Neural progenitor cell (in vitro differentiated cells): ENCODE data around the gene INPP4B. TPM values are rescaled to one million over a fixed set of nuclear protein-coding genes. Genes with fewer than 3 reads are reported as not detected.

Source experiments
- DNase-seq: peaks from one replicate; pipeline ENCODE4 v3.0.0-alpha.2; 2016; ENCODE audit warnings: low spot score
- H2AFZ ChIP-seq: fragments of 200-600 bp; sonication (generic); replicated peaks from 2 replicates; pipeline ENCODE4 v1.6.1; 2016; ENCODE audit warnings: antibody characterized with exemption
- H3F3A ChIP-seq: fragments of 200-600 bp; sonication (generic); 2 replicates; pipeline ENCODE4 v1.6.1; 2016; ENCODE audit warnings: antibody characterized with exemption, low read depth
- H3K27ac ChIP-seq: fragments of 200-600 bp; sonication (generic); 2 replicates; pipeline ENCODE4 v1.5.1; 2016; ENCODE audit warnings: mild to moderate bottlenecking
- H3K27me3 ChIP-seq: fragments of 200-600 bp; sonication (generic); 2 replicates; pipeline ENCODE4 v1.6.1; 2016; ENCODE audit warnings: mild to moderate bottlenecking, moderate library complexity
- H3K36me3 ChIP-seq: fragments of 200-600 bp; sonication (generic); 2 replicates; pipeline ENCODE4 v1.5.1; 2016
- H3K4me1 ChIP-seq: fragments of 200-600 bp; sonication (generic); 2 replicates; pipeline ENCODE4 v1.6.1; 2016; ENCODE audit warnings: mixed run types
- H3K4me2 ChIP-seq: fragments of 200-600 bp; sonication (generic); 2 replicates; pipeline ENCODE4 v1.6.1; 2016
- H3K4me3 ChIP-seq: fragments of 200-600 bp; sonication (generic); 2 replicates; pipeline ENCODE4 v1.5.1; 2016
- H3K79me2 ChIP-seq: fragments of 200-600 bp; sonication (generic); 2 replicates; pipeline ENCODE4 v1.6.1; 2016; ENCODE audit warnings: low read depth
- H3K9ac ChIP-seq: fragments of 200-600 bp; sonication (generic); 2 replicates; pipeline ENCODE4 v1.6.1; 2016
- H3K9me3 ChIP-seq: fragments of 200-600 bp; sonication (generic); 2 replicates; pipeline ENCODE4 v1.5.1; 2016; ENCODE audit warnings: low read depth
- H4K20me1 ChIP-seq: fragments of 200-600 bp; sonication (generic); 2 replicates; pipeline ENCODE4 v1.6.1; 2016; ENCODE audit warnings: low read depth
- H3K27ac Mint-ChIP-seq: 3 replicates; pipeline ENCODE4 v1.8.0; 2021; ENCODE audit warnings: mixed read lengths
- H3K27me3 Mint-ChIP-seq: 2 replicates; pipeline ENCODE4 v1.8.0; 2022; ENCODE audit warnings: low read depth, mild to moderate bottlenecking, inconsistent platforms, moderate library complexity, mixed read lengths; ENCODE audit not compliant: insufficient read depth
- H3K36me3 Mint-ChIP-seq: 3 replicates; pipeline ENCODE4 v1.8.0; 2021; ENCODE audit warnings: mixed read lengths
- H3K4me1 Mint-ChIP-seq: 3 replicates; pipeline ENCODE4 v1.8.0; 2021; ENCODE audit warnings: mixed read lengths
- H3K4me3 Mint-ChIP-seq: 3 replicates; pipeline ENCODE4 v1.8.0; 2021; ENCODE audit warnings: mild to moderate bottlenecking, moderate library complexity, mixed read lengths
- H3K9me3 Mint-ChIP-seq: 3 replicates; pipeline ENCODE4 v1.8.0; 2020; ENCODE audit warnings: mixed read lengths
- CTCF ChIP-seq: fragments of 200-600 bp; sonication (generic); IDR thresholded peaks from 2 replicates; pipeline ENCODE4 v1.5.1; 2017; ENCODE audit warnings: antibody characterized with exemption, mild to moderate bottlenecking
- EZH2 ChIP-seq: fragments of 200-600 bp; sonication (generic); IDR thresholded peaks from 2 replicates; pipeline ENCODE4 v1.6.1; 2017; ENCODE audit warnings: antibody characterized with exemption, mild to moderate bottlenecking, moderate library complexity
- EZH2phosphoT487 ChIP-seq: fragments of 200-600 bp; sonication (generic); IDR thresholded peaks from 2 replicates; pipeline ENCODE4 v1.6.1; 2017; ENCODE audit warnings: antibody characterized with exemption
- total RNA-seq: library from RNA; depleted of rRNA; stranded (reverse); fragments of >200 nt; gene quantifications from 2 replicates; pipeline ENCODE4 v1.2.3, GENCODE V29; 2015; ENCODE audit warnings: low replicate concordance

INPP4B gene
- total RNA-seq, 1 donor from 2014 or later, result 1.3 TPM

- H3K4me3 ChIP-seq, result no peak overlapping the region
- peaks cover 10% of the 10 kb centered on the region for H3F3A ChIP-seq
- Mint-ChIP-seq H3K9me3 (no peaks in the 10 kb centered on the region), H3K36me3 (no peaks in the 10 kb centered on the region), H3K27me3 (no peaks in the 10 kb centered on the region), H3K4me1 (peaks cover 20% of the 10 kb centered on the region), H3K4me3 (no peak overlapping the region), H3K27ac (no peak overlapping the region)
- no peaks in the 10 kb centered on the region for H3K9me3 ChIP-seq
- TF ChIP-seq EZH2 (no peak), EZH2phosphoT487 (no peak), CTCF (no peak)
- H3K79me2 ChIP-seq, result no peaks in the 10 kb centered on the region
- H3K27me3 ChIP-seq, result no peaks in the 10 kb centered on the region
- H3K36me3 ChIP-seq, result no peaks in the 10 kb centered on the region
- peaks cover 20% of the 10 kb centered on the region for H3K4me1 ChIP-seq
- no peak for DNase-seq
- H3K4me2 ChIP-seq, result no peak overlapping the region
- H3K27ac ChIP-seq, result no peak overlapping the region
- H3K9ac ChIP-seq, result no peak overlapping the region
- no peak overlapping the region for H2AFZ ChIP-seq
- no peaks in the 10 kb centered on the region for H4K20me1 ChIP-seq
Observed at GRCh38 chr4:142563682-142564291, 282.3 kb downstream of the INPP4B start.

GRCh38 chr4:142559986-142560385 is 286.1 kb downstream of the INPP4B start:
- no peaks in the 10 kb centered on the region for H3K4me1 ChIP-seq
- H3K79me2 ChIP-seq, result no peaks in the 10 kb centered on the region
- H3K4me3 ChIP-seq, result no peak overlapping the region
- no peak overlapping the region for H3K27ac ChIP-seq
- H3K27me3 Mint-ChIP-seq, result no peaks in the 10 kb centered on the region
- no peak overlapping the region for H2AFZ ChIP-seq
- H3K27me3 ChIP-seq, result no peaks in the 10 kb centered on the region
- H3K4me3 Mint-ChIP-seq, result no peak overlapping the region
- no peak overlapping the region for H3K9ac ChIP-seq
- DNase-seq, result no peak
- no peak overlapping the region for H3K4me2 ChIP-seq
- H3K4me1 Mint-ChIP-seq, result peaks cover 8% of the 10 kb centered on the region
- H3K36me3 Mint-ChIP-seq, result no peaks in the 10 kb centered on the region
- TF ChIP-seq EZH2phosphoT487, result no peak
- no peak for TF ChIP-seq EZH2
- no peak for TF ChIP-seq CTCF
- H3K9me3 ChIP-seq, result no peaks in the 10 kb centered on the region
- no peaks in the 10 kb centered on the region for H4K20me1 ChIP-seq
- no peak overlapping the region for H3K27ac Mint-ChIP-seq
- H3K36me3 ChIP-seq, result no peaks in the 10 kb centered on the region
- H3F3A ChIP-seq, result no peaks in the 10 kb centered on the region
- no peaks in the 10 kb centered on the region for H3K9me3 Mint-ChIP-seq

- no peak overlapping the region for H3K27ac Mint-ChIP-seq
- no peaks in the 10 kb centered on the region for H3K9me3 Mint-ChIP-seq
- peaks cover 2% of the 10 kb centered on the region for H3K36me3 Mint-ChIP-seq
- no peaks in the 10 kb centered on the region for H3K36me3 ChIP-seq
- H3K4me2 ChIP-seq, result no peak overlapping the region
- H4K20me1 ChIP-seq, result no peaks in the 10 kb centered on the region
- no peaks in the 10 kb centered on the region for H3K9me3 ChIP-seq
- peaks cover 2% of the 10 kb centered on the region for H3K27me3 Mint-ChIP-seq
- H3K27ac ChIP-seq, result no peak overlapping the region
- H3K4me1 Mint-ChIP-seq, result peaks cover 11% of the 10 kb centered on the region
- peak; percentile 43 for DNase-seq
- H3K79me2 ChIP-seq, result no peaks in the 10 kb centered on the region
- no peak overlapping the region for H3K4me3 Mint-ChIP-seq
- no peak overlapping the region for H3K9ac ChIP-seq
- no peak overlapping the region for H3K4me3 ChIP-seq
- TF ChIP-seq EZH2 (no peak), EZH2phosphoT487 (no peak), CTCF (no peak)
- no peaks in the 10 kb centered on the region for H3F3A ChIP-seq
- no peak overlapping the region for H2AFZ ChIP-seq
- no peaks in the 10 kb centered on the region for H3K27me3 ChIP-seq
- H3K4me1 ChIP-seq, result peaks cover 5% of the 10 kb centered on the region
Observed at GRCh38 chr4:142558851-142559250, 287.2 kb downstream of the INPP4B start.
